GM21576 (cell line): ENCODE data around the gene DVL1.

ENCODE experiments used
- ATAC-seq: cut with Tn5 transposase; IDR thresholded peaks from one replicate; pipeline ENCODE4 v1.9.1; 2021; ENCODE audit warnings: mild to moderate bottlenecking, moderate library complexity; ENCODE audit not compliant: unreplicated experiment

The DVL1 gene

DNA sequence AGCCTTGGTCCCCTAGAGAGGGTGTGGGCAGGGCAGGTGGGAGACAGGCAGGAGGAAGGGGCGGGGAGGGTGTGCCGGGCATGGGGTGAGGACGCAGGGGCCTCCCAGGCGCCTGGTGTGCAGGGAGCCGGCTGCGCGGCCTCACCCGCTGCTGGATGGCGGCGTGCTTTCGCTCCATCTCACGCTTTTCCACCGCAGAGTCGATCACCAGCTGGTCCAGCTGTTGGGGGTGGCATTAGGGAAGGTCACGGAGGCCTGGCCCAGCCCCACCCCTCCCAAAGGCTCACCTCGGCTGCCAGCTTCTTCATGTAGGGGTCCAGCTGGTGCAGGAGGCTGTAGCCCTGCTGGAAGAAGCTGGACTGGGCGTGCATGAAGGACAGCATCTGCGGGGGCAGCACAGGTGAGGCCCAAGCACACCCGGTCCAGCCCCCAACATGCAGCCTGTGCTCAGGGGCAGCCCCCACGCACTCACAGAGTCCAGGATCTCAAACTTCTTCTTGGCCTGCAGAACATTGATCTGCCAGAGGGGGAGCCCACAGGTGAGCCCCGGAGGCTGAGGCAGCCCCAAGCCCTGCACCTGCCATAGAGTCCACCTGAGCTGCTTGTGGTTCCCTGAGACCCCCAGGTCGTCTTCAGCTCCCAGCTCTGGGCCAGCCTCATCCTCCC, 49.4 kb downstream of the DVL1 start:
- ATAC-seq = no peak

DNA sequence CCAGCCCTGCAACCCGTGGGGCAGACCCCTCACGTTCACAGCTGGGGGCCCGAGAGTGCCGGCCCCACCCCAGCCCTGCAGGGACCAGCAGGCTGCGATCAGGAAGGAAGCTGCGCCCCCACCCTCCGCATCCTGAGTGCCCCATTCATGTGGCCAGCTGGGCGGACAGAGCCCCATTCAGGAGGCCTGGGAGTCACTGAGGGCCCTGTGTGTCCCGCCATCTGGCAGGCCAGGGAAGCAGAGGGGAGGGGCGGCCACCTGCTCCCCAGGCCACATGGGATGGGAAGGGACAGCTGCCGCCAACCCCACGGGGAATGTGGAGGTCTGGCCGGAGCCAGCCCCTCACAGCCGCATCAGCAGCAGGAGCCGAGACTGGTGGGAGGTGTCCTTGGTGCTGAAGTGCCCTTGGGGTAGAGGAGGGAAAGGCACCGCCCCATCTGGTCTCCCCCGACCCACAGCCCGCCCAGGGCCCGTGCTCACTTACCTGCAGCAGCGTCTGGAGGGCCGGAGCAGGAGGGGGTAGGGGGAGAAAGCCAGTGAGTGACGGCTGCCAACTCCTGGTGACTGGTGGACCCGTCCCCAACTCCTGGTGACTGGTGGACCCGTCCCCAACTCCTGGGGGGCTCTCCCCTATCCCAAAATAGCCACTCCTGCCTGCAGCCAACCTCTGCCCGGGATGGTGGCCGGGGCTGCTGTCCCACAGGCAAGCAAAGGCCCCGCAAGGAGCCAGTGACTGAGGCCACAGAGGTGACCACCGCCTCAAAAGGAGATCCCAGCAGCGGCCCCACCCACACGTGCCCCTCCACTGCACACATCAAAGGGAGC, 50.1 kb downstream of the DVL1 start:
- ATAC-seq = no peak

DNA sequence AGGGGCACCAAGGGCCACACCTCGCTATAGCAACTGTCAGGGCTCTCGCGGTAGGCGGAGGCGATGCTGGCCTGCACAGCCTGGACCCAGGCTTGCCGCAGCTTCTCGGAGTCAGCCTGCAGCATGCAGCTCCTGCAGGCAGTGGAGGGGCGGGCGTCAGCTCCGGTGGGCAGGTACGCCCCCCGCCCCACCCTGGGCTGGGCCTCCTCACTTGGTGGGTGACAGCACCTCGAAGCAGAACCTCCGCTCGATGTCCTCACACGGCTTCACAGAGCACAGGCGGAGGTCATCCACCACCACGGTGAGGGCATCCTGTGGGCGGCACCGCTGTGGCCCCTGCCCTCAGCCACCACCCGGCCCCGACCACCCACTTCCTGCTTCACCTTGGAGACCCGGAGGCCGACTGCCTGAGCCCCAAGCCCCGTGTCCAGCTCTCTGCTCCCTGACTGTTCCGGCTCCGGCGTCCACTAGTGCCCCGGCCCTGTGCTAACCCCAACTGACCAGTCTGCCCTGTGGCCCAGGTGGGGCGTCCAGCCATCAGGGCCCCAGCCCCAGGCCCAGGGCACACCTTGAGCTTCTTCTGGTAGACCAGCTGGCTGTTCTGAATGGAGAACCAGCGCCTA, 51.3 kb downstream of the DVL1 start:
- ATAC-seq = no peak

DNA sequence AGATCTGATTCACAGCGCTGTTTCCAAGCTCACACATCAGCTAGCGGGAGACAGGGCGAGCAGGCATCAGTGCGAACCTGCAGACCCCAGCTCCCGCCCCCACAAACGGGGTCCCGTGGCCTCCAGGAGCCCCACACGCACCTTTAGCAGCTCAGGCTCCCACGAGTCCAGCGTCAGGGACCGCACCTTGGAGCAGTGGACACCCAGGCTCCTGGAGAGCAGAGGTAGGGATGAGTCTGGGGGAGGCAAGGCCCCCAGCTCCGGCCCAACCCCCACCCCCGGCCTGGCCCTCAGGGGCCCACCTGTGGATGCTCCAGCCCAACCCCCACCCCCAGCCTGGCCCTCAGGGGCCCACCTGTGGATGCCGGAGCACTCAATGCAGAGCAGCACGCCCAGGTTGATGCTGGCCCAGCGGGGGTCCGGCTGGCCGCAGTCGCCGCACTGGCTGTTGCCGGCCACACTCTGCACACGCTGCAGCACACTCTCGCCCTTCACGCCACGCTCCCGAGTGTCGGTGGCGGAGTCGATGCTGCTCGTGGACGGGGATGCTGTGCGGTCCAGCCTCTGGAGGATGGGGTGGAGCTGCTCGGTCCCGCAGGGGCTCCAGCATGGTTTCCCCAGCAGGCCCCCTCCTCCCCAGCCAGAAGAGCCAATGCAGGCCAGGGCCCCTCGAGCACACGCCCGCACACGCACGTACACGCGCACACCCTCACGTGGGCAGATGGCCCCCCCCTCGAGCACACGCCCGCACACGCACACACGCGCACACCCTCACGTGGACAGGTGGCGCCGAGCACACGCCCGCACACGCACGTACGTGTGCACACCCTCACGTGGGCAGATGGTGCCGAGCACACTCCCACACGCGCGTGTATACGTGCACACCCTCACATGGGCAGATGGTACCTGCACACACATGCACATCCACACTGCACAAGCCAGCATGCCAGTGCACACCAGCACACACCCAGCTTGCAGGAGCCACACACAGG, 52.9 kb downstream of the DVL1 start:
- ATAC-seq = no peak

DNA sequence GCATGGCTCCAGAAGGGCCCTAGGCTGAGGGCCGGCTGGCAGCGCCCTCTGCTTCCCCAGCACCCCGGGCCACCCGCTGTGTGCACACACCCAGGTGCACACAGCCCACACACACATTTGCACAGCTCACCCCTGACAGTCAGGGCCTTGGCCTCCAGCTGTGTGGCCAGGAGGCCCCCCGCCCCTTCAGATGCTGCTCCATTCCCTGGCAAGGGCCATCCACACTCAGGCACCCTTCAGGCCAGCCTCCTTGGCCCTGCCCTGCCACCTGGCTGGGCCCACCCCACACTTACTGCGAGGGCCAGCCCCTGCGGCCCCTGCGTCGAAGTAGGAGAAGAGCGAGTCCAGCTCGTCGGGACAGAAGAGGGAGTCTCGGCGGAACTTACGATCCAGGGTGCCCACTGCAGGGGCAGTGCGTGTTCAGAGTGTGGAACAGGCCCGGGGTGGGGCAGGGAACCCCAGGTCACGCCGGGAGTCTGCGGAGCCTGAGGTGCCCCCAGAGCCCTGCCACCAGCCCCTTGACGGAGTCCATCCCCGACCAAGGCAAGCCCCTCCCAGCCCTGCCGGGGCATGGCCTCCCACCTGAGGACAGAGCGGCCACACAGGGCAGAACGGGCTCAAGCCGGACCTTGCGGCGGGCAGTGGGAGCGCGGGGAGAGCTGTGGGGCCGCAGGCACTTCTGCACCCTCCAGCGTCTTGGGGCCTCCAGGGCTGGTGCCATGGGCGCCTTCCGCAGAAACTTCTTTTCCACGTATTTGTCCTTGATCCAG, 53.9 kb downstream of the DVL1 start:
- ATAC-seq = no peak

DNA sequence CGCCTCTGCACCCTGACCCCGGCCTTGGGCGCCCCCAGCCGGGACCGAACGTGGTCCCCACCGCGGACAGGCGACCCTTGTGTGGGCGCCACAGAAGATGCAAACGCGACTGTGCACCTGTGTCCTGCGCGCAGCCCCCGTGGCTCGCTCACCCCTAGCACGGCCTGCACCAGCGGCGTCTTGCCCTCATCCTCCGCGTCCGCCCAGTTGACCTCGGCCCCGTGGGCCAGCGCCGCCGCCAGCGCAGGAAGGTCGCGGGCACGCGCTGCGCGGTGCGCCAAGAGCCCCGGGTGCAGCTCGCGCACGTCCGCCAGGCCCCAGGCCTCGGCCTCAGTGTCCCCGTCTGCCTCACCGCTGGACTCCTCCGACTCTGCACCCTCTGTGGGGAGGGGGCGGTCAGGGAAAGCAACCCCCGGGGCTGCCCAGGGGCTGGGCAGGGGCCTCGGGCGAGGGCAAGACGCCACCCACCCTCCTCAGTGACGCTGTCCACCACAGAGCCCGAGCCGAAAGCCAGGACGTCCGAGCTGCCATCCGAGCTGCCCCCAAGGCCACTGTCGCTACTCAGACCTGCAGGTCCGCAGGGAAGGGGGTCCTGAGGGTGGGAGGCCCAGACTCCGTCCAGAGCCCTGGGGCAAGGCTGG, 54.8 kb downstream of the DVL1 start:
- ATAC-seq = no peak

DNA sequence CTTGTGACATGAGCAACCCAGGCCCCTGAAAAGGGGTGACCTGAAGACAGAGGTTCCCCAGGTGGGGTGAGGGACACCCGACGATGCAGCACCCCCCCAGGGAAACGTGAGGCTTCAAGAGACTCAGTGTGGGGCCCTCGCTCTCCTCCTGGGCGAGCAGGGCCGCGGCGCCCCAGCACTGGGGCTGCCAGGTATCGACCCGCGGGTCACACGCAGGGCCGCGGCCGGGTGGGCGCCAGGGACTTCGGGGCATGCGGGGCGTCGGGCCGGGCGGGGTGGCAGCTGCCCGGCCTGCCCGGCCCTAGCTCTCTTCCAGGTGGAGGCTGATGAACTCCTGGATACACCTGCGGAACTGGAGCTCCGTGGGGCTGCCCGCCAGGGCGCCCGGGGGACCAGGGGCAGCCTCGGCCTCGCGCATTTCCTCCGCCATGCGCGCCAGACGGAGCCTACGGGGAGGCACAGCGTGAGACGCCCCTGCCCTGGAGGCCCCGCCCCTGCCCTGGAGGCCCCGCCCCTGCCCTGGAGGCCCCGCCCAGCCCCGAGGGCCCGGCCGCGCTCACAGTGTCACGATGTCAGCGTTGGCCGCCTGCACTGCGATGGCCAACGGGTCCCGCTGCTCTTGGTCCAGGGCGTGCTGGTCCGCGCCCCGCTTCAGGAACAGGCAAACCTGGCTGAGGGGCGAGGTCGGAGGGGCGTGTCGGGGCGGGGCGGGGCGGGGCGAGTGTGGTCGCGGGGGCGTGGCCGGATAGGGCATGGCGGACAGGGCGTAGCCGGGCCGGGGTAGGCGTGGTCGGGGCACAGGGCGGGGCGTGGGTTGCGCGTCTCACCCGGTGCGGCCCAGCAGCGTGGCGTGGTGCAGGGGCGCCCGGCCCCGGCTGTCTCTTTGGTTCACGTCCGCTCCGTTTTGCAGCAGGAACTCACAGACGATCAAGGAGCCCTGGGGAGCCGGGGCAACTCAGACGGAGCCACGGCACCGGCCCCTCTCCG, 55.7 kb downstream of the DVL1 start:
- ATAC-seq = no peak

DNA sequence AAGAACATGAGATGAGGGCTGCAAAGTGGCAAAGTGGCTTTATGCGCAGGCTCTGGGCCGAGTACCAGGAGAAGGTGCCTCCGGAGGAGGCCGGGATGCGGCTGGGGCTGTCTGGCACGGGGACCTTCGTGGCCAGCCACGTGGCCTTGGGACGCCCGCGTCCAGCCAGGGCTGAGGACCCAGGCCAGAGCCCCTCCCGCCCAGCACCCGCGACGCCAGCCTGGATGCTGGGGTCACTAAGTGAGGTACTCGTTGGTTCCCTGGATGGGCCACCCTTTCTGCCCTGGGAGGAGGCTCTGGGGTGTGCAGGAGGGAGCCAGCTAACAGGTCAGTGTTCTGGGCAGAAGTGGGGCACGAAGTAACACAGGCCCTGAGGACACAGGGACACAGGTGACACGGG, 56.4 kb downstream of the DVL1 start:
- ATAC-seq = no peak

DNA sequence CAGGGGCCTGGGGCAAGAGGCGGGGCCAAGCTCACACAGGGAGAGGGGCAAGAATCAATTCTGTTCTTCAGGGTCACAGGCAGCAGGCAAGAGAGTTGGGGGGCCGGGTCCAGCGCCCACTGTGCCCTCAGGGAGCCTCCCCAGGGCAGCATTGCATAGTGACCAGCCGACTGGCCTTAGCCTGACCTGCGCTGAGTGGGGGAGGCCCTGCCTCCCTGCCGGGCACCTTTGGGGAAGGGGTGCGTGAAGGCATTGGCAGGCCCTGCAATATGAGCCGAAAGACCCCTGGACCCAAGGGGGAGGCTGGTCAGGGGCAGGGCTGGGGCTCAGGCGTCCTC, 56.8 kb downstream of the DVL1 start:
- no peak for ATAC-seq

DNA sequence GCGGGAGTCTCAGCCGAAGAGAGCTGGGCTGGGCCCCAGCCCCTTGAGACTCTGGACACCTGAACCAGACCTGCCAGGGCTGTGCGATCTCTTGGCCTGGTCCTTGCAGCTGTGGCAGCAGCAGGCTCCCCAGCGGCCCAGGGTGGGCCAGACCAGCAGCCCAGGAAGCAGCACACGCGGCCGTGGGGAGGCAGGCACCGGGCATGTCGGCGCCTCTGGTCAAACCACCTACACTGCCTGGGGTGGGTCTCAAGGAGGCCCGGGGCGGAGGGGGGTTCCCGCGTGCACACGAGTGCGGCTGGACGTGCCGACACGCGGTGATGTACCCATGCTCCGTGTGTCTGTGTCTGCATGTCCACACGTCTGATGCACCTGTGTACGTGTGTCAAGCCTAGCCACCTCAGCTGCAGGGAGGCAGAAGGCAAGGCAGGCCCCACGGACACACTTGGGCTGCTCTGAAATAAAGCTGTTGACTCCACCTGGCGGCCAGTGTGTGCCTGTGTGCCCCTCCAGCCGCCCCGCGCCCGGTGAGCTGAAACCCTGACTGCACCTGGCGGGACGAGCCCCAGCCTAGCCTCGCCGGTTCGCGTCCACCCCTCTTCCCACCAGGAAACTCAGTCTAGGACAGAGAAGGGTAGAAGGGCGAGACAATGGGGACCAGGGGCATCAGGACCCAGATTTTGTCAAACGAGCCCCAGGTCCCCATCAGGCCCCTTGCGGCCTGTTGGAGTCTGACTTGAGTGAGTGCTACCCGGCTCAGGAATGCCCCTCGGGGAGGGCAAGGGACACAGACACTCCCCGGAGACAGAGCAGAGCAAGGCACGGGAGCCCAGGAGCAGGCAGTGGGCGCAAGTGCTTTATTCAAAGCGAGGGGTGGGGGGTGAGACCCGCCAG, 57.4 kb downstream of the DVL1 start:
- no peak for ATAC-seq

DNA sequence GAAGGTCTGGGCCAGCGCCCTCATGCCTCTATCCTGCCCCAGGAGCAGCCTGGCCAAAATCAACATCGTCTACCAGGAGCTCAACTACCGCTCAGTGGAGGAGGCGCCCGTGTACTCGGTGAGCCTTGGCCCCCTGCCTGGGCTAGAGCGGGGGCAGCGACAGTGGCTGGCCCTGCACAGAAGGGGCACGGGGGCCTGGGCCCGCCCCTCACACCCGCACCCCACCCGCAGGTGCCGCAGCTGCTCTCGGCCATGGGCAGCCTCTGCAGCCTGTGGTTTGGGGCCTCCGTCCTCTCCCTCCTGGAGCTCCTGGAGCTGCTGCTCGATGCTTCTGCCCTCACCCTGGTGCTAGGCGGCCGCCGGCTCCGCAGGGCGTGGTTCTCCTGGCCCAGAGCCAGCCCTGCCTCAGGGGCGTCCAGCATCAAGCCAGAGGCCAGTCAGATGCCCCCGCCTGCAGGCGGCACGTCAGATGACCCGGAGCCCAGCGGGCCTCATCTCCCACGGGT, 58.1 kb downstream of the DVL1 start:
- ATAC-seq = no peak

DNA sequence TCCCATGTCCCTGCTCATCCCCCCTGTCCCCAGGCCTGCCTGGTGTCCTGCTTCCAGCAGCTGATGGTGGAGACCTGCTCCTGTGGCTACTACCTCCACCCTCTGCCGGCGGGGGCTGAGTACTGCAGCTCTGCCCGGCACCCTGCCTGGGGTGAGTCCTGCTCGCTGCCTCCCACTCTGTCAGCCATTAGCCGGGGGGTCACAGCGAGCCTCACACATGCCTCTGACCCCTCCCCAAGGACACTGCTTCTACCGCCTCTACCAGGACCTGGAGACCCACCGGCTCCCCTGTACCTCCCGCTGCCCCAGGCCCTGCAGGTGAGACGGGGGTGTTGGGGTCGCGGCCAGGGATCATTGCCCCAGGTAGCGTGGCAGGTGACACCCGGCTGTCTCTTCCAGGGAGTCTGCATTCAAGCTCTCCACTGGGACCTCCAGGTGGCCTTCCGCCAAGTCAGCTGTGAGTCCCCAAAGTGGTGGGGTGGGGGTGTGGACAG, 58.9 kb downstream of the DVL1 start:
- ATAC-seq = no peak

DNA sequence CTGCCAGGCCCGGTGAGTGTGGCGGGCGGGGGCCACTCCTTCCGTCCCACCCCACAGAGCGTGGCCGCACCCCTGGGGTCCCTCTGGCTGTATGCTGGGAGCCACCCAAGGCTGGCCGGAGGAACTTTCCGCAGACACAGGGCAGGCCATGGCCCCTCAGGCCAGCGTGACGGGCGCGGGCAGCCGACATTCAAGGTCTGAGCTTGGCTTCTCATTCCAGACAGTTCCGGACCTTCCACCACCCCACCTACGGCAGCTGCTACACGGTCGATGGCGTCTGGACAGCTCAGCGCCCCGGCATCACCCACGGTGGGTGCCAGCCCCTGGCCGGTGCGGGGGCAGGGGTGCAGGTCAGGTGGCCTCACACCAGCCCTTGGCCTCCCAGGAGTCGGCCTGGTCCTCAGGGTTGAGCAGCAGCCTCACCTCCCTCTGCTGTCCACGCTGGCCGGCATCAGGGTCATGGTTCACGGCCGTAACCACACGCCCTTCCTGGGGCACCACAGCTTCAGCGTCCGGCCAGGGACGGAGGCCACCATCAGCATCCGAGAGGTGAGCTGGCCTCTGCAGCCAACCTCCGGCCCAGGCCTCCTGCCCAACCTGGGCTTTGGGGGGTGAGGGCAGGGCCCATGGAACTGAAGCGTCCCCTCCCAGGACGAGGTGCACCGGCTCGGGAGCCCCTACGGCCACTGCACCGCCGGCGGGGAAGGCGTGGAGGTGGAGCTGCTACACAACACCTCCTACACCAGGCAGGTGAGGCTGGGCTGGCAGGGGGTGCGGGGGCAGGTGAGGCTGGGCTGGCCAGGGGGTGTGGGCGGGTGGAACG, 61.7 kb downstream of the DVL1 start:
- ATAC-seq = no peak

DNA sequence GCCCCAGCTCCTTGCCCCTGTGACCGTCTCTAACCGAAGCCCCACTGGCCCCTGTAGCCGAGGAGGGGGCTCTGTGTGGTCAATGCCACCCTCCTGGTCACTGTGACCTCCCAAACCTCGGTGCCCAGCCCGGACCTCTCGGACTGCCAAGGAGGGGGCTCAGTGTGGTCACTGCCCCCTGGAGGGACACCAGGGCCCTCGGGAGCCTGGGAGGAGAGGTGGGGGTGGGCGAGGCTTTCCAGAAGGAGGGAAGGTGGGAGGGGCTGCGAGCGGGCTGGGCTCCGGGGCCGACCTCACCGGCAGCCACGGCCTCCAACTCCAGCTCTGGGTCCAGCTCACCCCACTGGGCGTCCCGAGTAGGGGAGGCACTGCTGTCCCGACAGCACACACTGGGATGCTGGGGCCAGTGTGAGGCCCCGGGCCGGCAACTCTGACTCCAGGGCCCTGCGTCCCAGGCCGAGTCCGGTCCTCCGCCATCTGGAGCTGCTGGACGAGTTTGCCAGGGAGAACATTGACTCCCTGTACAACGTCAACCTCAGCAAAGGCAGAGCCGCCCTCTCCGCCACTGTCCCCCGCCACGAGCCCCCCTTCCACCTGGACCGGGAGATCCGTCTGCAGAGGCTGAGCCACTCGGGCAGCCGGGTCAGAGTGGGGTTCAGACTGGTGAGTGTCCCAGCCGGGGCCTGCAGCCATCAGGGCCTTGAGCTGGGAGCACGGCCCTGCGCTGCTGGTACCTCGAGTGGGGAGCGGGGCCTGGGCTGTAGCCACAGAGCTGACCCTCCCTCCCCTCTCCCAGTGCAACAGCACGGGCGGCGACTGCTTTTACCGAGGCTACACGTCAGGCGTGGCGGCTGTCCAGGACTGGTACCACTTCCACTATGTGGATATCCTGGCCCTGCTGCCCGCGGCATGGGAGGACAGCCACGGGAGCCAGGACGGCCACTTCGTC, 62.6 kb downstream of the DVL1 start:
- ATAC-seq = no peak

DNA sequence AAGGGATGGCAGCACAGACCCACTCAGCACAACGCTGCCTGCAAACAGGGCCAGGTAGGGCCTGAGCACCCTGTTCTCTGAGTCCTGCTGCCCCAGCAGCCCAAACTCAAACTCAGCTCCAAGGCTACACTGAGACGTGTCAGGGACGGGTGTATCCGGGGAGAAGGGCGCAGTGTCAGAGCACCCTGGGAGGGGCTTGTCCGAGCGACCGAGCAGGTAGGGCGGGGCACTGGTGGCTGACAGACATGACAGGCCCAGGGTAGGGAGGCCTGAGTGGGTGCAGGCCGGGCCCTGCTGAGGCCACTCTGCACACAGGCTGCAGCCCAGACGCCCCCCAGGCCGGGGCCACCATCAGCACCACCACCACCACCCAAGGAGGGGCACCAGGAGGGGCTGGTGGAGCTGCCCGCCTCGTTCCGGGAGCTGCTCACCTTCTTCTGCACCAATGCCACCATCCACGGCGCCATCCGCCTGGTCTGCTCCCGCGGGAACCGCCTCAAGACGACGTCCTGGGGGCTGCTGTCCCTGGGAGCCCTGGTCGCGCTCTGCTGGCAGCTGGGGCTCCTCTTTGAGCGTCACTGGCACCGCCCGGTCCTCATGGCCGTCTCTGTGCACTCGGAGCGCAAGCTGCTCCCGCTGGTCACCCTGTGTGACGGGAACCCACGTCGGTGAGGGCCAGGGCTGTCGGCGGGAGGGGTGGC, 63.5 kb downstream of the DVL1 start:
- no peak for ATAC-seq
